ENCODE data around the gene ZNF622. TPM values are rescaled to one million over a fixed set of nuclear protein-coding genes. Genes with fewer than 3 reads are reported as not detected.

The ZNF622 gene
- total RNA-seq, 1 donor from 2014 or later = 24.2 TPM

- TF ChIP-seq CTCF (IDR thresholded peaks at IDR 0.05; ENCODE audit: unreplicated experiment) = no peak
- Mint-ChIP-seq H3K27me3 (ENCODE audit: low read depth) (peaks cover 3% of the 10 kb centered on the region), H3K36me3 (no peaks in the 10 kb centered on the region), H3K27ac (no peak overlapping the region), H3K4me3 (no peak overlapping the region), H3K4me1 (no peaks in the 10 kb centered on the region), H3K9me3 (peaks cover 12% of the 10 kb centered on the region)
- DNase-seq (ENCODE audit: low spot score in 2 of 2, unreplicated experiment in 2 of 2) = no peak
Observed at GRCh38 chr5:16410338-16410737, 55.3 kb downstream of the ZNF622 start.

GRCh38 chr5:16406630-16407029, 59.0 kb downstream of the ZNF622 start:
- peaks cover 12% of the 10 kb centered on the region for H3K9me3 Mint-ChIP-seq
- no peak overlapping the region for H3K27ac Mint-ChIP-seq
- no peak for TF ChIP-seq CTCF (IDR thresholded peaks at IDR 0.05; ENCODE audit: unreplicated experiment)
- H3K27me3 Mint-ChIP-seq (ENCODE audit: low read depth) = peaks cover 3% of the 10 kb centered on the region
- H3K36me3 Mint-ChIP-seq = no peaks in the 10 kb centered on the region
- DNase-seq (ENCODE audit: low spot score in 2 of 2, unreplicated experiment in 2 of 2) = no peak
- H3K4me1 Mint-ChIP-seq = no peaks in the 10 kb centered on the region
- no peak overlapping the region for H3K4me3 Mint-ChIP-seq

- no peak for DNase-seq (ENCODE audit: low spot score in 2 of 2, unreplicated experiment in 2 of 2)
- no peak overlapping the region for H3K4me3 Mint-ChIP-seq
- no peaks in the 10 kb centered on the region for H3K4me1 Mint-ChIP-seq
- peaks cover 12% of the 10 kb centered on the region for H3K9me3 Mint-ChIP-seq
- no peak for TF ChIP-seq CTCF (IDR thresholded peaks at IDR 0.05; ENCODE audit: unreplicated experiment)
- H3K36me3 Mint-ChIP-seq = no peaks in the 10 kb centered on the region
- H3K27ac Mint-ChIP-seq = no peak overlapping the region
- H3K27me3 Mint-ChIP-seq (ENCODE audit: low read depth) = peaks cover 3% of the 10 kb centered on the region
Observed at GRCh38 chr5:16406023-16406422, 59.6 kb downstream of the ZNF622 start.

Other genes with a start within 250 kb of the ZNF622 start
- gene RETREG1, start 151.2 kb upstream of the ZNF622 start, total RNA-seq = 7.8 to 9.2 TPM (median 8.3 TPM) in 3 replicates

Data from mesothelial cell of epicardium (in vitro differentiated cells).